SKM-1 (cell line): ENCODE measurements around the gene SART1.

Experiments used
- DNase-seq: peaks from one replicate; lab custom pipeline; 2025; ENCODE audit not compliant: unreplicated experiment; lab: John Stamatoyannopoulos, UW

SART1 gene

GRCh38 chr11:65965986-65966762 is 4.6 kb downstream of the SART1 start:
- no peak for DNase-seq

- no peak for DNase-seq
Measured at GRCh38 chr11:65967329-65967934, 5.9 kb downstream of the SART1 start.

- no peak for DNase-seq
Measured at GRCh38 chr11:65968600-65969482, 7.3 kb downstream of the SART1 start.

- no peak for DNase-seq
Measured at GRCh38 chr11:65972116-65972515, 10.6 kb downstream of the SART1 start.

GRCh38 chr11:65973439-65974110 is 12.0 kb downstream of the SART1 start:
- DNase-seq, result no peak

- DNase-seq, result no peak
Measured at GRCh38 chr11:65975771-65976170, 14.2 kb downstream of the SART1 start.

GRCh38 chr11:65976216-65977176 is 15.0 kb downstream of the SART1 start:
- no peak for DNase-seq

- DNase-seq, result no peak
Measured at GRCh38 chr11:65977621-65978390, 16.3 kb downstream of the SART1 start.

- no peak for DNase-seq
Measured at GRCh38 chr11:65978391-65979238, 17.1 kb downstream of the SART1 start.

GRCh38 chr11:65979261-65979759 is 17.8 kb downstream of the SART1 start:
- no peak for DNase-seq

- DNase-seq, result no peak
Measured at GRCh38 chr11:65981101-65981740, 19.7 kb downstream of the SART1 start.

- no peak for DNase-seq
Measured at GRCh38 chr11:65981972-65982823, 20.7 kb downstream of the SART1 start.

GRCh38 chr11:65982824-65983588 is 21.5 kb downstream of the SART1 start:
- no peak for DNase-seq

- no peak for DNase-seq
Measured at GRCh38 chr11:65983589-65983987, 22.1 kb downstream of the SART1 start.

GRCh38 chr11:65987336-65987735 is 25.8 kb downstream of the SART1 start:
- no peak for DNase-seq
